Measurements from ENCODE around the gene HS3ST1.
A peak's percentile ranks its signal among the peaks of the same experiment; 100 is the strongest.

Gene HS3ST1

DNA sequence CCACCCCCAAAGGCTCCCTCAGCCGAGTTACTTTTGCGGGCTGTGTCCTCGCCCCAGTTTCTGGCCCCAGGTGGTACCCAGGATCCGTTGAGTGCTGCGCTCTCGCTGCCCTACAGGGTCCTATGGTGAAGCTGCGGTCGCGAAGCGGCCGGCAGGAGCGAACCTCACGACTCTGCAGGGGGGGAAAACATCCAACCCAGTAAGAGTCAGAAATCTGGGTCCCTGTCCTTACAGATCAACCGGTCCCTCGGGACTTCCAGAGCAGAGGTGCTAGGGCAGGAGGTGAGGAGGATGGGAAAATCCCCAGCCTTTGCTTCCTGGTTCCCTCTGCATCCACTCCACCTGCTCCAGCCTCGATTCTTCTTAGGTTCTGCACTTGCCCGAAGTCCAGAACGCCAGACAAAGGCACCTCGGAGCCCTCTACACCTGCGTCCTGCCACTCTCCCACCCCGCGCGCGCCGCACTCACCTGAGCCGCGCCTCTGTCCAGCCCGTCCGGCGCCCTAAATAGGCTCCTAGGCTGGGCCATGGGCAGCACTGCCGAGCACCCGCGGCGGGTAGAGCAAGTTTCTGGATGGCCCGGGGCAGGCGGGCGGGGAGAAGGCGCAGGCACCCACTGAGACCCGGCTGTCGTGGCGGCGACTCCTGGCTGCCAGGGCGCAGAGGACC lies at the start of gene HS3ST1:
HS3ST1 (minus strand) TSS at position 664 of the 668 bp plus-strand sequence. CDS start 28,889 bp downstream, outside the sequence.
- Mint-ChIP-seq H3K27me3 (peaks cover 47% of the 10 kb centered on the region), H3K4me3 (peak within 1 kb of the TSS; percentile 75 to 80), H3K9me3 (no peaks in the 10 kb centered on the region), H3K4me1 (peaks cover 20% of the 10 kb centered on the region), H3K27ac (no peak within 1 kb of the TSS)
- ATAC-seq (peak; percentile 59), DNase-seq (peak in 1 of 2 donors; percentile 15)

DNA sequence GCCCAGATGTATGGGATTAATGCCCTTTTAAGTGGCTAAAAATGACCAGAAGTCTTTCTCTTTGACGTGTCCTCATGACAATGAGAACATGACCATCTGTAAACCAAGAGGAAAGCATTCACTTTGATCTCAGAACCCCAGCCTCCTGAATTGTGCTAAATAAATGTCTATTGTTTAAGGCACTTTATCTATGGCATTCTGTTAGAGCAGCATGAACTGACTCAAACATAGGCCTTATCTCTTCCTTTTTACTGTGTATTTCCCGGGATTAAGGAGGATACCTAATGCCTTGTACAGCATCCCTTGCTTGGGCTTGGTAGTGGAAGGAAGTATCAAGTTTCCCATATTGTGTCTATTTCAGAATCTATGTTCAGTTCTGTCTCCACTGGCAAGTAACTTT lies 47.2 kb upstream of the HS3ST1 start:
- Mint-ChIP-seq H3K27me3 (no peaks in the 10 kb centered on the region), H3K9me3 (peaks cover 5 to 18% of the 10 kb centered on the region in 2 donors), H3K4me1 (peaks cover 20% of the 10 kb centered on the region), H3K27ac (peak overlapping the region in 1 of 2 donors; percentile 81), H3K4me3 (no peak overlapping the region)
- ATAC-seq (no peak), DNase-seq (no peak)

DNA sequence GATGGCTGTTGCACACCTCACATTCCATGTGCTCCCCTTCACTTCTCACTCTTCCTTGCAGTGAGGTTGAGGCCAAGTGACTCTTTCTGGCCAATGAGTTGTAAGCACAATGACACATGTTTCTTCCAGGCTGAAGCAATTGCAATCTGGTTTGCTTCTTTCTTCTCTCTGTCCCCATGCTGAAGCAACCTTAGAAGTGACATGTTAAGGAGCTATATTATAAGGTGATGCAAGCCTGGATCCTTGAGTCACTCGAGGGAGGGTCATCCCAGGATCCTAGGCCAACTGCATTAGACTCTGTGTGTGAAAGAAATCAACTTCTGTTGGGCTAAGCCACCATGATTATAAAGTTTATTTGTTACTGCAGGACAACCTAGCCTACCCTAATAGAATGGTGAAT lies 45.5 kb upstream of the HS3ST1 start:
- DNase-seq = no peak
- no peaks in the 10 kb centered on the region for H3K27me3 Mint-ChIP-seq
- H3K4me1 Mint-ChIP-seq = peaks cover 33% of the 10 kb centered on the region
- ATAC-seq = no peak
- no peak overlapping the region for H3K27ac Mint-ChIP-seq
- H3K4me3 Mint-ChIP-seq = no peak overlapping the region
- peaks cover 5 to 14% of the 10 kb centered on the region in 2 donors for H3K9me3 Mint-ChIP-seq

DNA sequence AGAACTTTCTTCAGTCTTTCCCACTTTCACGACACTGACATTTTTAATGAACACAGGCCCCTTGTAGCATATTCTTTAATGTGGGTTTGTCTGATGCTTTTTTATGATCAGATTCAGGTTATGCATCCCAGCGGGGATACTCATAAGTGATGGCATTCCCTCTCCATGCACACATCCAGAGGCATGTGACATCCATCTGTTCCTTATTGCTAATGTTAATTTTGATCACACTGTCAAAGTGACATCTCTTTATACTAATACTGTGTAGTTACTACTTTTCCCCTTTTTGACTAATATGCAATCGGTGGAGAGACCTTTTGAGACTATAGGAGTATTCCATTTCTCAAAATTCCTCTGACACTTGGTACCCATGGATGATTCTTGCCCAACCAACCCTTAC lies 43.8 kb upstream of the HS3ST1 start:
- H3K27ac Mint-ChIP-seq = peak overlapping the region in 1 of 2 donors; percentile 22
- H3K4me1 Mint-ChIP-seq = peaks cover 48% of the 10 kb centered on the region
- ATAC-seq (no peak), DNase-seq (no peak)
- no peaks in the 10 kb centered on the region for H3K27me3 Mint-ChIP-seq
- peak overlapping the region; percentile 14 to 40 for H3K4me3 Mint-ChIP-seq
- peaks cover 5 to 13% of the 10 kb centered on the region in 2 donors for H3K9me3 Mint-ChIP-seq

DNA sequence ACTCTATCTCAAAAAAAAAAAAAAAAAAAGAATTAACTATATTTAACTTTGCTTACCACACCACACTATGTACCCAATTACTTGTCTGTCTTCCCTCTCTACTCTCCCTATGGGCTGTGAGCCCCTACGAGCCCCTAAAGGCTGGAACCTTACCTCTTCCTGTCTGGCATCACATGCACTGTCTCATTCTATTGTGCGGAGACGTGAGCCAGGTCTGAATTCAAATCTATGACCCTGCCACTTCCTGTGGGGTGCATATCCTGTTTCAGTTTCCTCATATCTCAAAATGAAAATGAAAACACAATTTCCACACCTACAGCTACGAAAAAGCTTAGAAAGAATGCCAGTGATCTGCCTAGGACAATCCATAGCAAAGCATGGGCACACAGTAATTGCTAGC lies 42.9 kb upstream of the HS3ST1 start:
- peaks cover 52% of the 10 kb centered on the region for H3K4me1 Mint-ChIP-seq

DNA sequence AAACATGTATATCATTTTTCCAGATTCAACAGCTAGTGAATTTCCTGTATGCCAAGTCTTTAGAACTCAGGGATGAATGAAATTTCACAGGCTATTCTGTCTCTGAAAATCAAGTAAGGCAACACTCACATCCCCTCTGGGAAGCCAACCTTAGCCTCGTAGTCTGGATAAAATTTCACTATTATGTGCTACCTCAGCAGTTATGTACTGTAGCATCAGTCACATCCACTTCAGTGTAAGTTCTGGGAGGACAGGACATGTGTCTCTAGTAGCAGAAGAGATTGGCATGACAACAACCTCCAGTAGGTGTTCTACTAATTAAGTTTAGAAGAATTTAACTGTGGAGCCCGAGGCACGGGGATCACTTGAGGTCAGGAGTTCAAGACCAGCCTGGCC lies 42.4 kb upstream of the HS3ST1 start:
- Mint-ChIP-seq H3K27me3 (no peaks in the 10 kb centered on the region), H3K4me3 (no peak overlapping the region), H3K4me1 (peaks cover 52% of the 10 kb centered on the region), H3K9me3 (peaks cover 5 to 13% of the 10 kb centered on the region in 2 donors), H3K27ac (no peak overlapping the region)
- DNase-seq (no peak), ATAC-seq (no peak)

More for the DNA sequence above, 42.9 kb upstream of the HS3ST1 start:
- H3K27ac Mint-ChIP-seq = peak overlapping the region; percentile 43 to 92
- H3K4me3 Mint-ChIP-seq = peak overlapping the region; percentile 64 to 85
- peak; percentile 42 to 56 for DNase-seq
- H3K9me3 Mint-ChIP-seq = peaks cover 5 to 13% of the 10 kb centered on the region in 2 donors
- peak; percentile 99 for ATAC-seq
- H3K27me3 Mint-ChIP-seq = no peaks in the 10 kb centered on the region

DNA sequence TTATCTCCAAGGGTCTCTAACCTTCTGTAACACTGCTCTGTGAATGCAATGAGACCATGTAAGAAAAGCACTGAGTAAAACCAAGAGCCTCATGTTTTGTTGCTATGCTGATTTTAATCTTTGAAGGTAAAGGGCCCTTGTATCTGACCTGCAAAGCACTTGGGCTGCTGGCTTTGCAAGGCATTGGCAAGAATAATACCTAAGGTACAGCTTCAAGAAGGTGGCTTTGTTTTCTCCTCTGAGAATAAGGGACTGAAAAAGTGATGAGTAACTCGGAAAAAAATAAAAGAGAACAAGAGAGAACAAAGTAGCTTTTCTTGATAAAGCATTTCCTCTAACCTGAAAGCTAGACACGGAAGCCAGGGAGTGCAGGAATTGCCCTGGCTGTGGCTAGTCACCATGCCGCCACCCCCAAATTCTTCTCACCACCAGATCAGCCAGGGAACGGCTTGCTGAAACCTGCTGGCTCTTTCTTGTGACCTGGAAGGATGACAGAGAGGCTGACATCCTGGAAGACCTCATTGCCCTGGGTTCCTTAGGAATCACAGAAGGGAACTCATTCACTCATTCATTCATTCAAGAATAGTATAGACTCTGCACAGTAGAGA lies 41.8 kb upstream of the HS3ST1 start:
- peak overlapping the region in 1 of 2 donors; percentile 40 for H3K27ac Mint-ChIP-seq
- H3K4me3 Mint-ChIP-seq = peak overlapping the region; percentile 35 to 54
- no peaks in the 10 kb centered on the region for H3K27me3 Mint-ChIP-seq
- H3K9me3 Mint-ChIP-seq = peaks cover 3 to 13% of the 10 kb centered on the region in 2 donors
- peak; percentile 25 for ATAC-seq
- DNase-seq = no peak
- peaks cover 52% of the 10 kb centered on the region for H3K4me1 Mint-ChIP-seq

DNA sequence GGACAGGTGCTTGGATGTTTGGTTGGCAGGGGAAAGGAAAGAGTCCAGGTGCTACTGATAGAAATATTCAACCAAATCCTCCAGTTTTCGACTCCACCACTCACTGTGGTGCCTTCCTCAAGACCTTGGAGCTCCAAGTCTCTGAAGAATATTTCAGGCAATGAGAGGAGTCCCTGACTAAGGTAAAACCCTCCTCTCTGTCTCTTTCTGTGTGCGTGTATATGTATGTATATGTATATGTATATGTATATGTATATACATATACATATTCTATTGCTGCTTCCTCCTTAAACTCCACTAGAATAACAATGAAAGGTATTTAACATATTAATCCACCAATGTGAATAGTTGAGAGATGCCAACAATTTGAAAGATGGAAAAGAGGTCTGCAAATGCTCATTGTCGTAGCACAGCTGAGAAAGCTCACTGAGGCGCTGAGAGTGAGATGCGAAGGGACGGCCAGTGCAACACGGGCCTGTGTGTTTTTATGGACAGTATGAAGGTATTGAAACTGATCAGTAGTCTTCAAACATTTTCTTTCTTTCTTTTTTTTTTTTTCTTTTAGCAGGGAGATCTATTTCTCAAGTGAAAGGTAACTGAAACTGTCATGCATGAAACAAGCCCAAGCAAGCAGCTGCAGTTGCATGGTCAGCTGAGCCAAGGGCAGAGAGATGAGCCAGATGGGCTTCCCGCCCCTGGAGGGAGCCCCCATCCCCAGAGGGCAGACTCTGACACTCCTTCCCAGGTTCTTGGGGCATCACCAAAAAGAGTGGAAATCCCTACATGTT lies 41.1 kb upstream of the HS3ST1 start:
- Mint-ChIP-seq H3K9me3 (peaks cover 0 to 9% of the 10 kb centered on the region in 2 donors), H3K27ac (no peak overlapping the region), H3K27me3 (no peaks in the 10 kb centered on the region), H3K4me3 (no peak overlapping the region), H3K4me1 (peaks cover 52% of the 10 kb centered on the region)
- DNase-seq = no peak
- no peak for ATAC-seq

DNA sequence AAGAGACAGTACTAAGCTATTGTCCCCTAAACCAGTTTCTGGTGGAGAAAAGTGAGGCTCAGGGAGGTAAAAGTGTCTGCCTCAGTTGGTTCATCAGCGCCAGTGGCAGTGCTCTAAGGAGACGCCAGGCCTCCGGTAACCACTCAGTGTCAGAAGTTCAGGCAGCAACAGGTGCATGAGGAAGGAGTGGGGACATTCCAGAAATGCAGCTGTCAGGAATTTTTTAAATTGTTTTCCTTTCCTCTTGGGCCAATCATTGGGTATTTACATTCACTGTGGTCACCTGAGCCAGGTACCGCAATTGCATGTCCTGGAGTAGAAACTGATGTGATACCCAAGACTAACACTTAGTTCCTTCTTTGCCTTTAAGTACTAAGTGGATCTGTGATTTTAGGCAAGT lies 40.2 kb upstream of the HS3ST1 start:
- H3K4me3 Mint-ChIP-seq = no peak overlapping the region
- H3K9me3 Mint-ChIP-seq = peaks cover 0 to 9% of the 10 kb centered on the region in 2 donors
- DNase-seq (no peak), ATAC-seq (no peak)
- no peaks in the 10 kb centered on the region for H3K27me3 Mint-ChIP-seq
- H3K4me1 Mint-ChIP-seq = peaks cover 52% of the 10 kb centered on the region
- no peak overlapping the region for H3K27ac Mint-ChIP-seq

DNA sequence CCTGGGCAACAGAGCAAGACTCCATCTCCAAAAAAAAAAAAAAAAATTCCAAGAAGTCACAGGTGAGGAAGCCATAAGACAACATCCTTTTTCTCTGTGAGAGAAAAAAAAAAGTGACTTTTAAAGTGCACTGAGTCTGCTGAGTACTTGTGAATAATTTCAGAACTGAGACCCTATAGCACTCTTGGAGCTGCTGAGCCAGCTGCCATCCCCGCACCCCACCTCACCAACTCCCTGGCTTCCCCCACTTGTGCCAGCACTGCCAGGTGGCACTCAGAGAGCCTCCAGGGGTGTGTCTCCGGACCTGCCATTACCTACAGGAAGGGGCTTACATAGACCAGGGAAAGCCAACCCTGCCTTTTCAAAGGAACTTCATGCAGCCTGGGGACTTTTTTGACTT lies 39.2 kb upstream of the HS3ST1 start:
- Mint-ChIP-seq H3K4me3 (no peak overlapping the region), H3K9me3 (peaks cover 0 to 9% of the 10 kb centered on the region in 2 donors), H3K27ac (peak overlapping the region in 1 of 2 donors; percentile 37), H3K4me1 (peaks cover 50% of the 10 kb centered on the region), H3K27me3 (no peaks in the 10 kb centered on the region)
- ATAC-seq (no peak), DNase-seq (no peak)

DNA sequence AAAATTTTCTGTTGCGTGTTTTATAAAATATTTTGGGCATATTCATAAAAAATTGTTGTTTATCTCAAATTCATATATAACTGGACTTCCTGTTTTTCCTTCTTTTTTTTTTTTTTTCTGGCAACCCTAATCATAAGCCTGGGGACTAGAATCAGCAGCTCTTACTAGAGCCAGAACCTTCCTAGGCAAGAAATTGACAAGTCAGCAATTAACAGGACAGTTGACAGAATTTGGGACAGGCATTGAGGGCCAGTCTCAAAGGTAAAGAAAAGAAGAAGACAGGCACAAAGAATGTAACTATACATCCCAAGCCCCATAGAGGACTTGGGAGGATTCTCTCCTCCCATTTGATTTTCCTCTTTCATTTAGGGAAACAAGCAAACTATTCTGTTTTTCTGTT lies 35.0 kb upstream of the HS3ST1 start:
- H3K4me1 Mint-ChIP-seq = peaks cover 16% of the 10 kb centered on the region
- no peaks in the 10 kb centered on the region for H3K27me3 Mint-ChIP-seq
- ATAC-seq (no peak), DNase-seq (no peak)
- no peak overlapping the region for H3K4me3 Mint-ChIP-seq
- peaks cover 14 to 16% of the 10 kb centered on the region in 2 donors for H3K9me3 Mint-ChIP-seq
- no peak overlapping the region for H3K27ac Mint-ChIP-seq

DNA sequence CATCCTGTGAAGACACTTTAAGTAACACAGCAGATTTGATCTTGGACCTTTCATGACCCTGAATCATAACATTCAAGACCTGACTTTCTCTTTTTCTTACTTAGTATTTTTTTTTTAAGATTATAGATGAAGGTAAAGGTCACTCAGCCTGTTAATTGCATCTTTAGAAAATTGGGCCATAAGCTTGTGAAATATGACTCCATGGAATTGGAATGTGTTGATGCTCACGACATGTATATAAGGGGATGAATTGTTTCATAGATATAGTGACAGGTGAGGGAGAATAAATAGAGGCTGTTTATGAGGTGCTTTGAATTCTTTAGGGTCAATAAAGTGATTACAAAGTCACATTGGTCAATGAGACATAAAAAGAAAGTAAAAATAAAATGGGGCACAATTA lies 27.7 kb upstream of the HS3ST1 start:
- ATAC-seq (no peak), DNase-seq (no peak)
- Mint-ChIP-seq H3K4me3 (no peak overlapping the region), H3K9me3 (peaks cover 22 to 26% of the 10 kb centered on the region in 2 donors), H3K27ac (no peak overlapping the region), H3K27me3 (no peaks in the 10 kb centered on the region), H3K4me1 (no peaks in the 10 kb centered on the region)

DNA sequence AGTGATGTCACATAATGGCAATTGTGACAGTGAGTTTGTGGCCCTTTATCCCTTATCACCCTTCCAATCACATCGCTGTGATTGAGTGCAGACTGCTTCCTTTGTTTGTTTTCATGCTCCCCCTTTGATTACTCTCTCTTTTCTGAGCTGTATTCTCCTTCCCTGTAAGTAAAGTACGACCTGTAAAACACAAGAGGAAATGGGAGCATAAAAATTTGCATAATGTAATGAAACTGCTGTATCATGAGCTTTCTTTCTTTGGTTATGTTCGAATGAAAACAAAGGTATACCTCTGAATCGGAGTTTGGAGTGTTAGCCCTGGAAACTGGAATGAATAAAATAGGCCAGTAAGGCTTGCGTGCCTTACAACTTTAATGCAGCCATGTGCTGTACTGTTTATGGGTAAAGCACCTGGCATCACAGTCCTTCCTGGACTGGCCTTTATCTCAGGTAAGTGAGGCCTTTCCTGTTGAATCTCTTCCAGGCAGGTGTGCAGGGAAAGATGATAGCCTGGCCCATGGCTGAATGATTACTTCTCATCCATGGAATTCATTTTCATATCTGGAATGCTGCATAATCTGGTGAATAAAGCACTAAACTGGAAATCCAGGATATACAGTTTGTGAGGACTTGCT lies 26.6 kb upstream of the HS3ST1 start:
- Mint-ChIP-seq H3K27ac (no peak overlapping the region), H3K4me1 (no peaks in the 10 kb centered on the region), H3K9me3 (peaks cover 14 to 21% of the 10 kb centered on the region in 2 donors), H3K4me3 (no peak overlapping the region), H3K27me3 (peaks cover 9% of the 10 kb centered on the region)
- DNase-seq = no peak
- ATAC-seq = no peak

DNA sequence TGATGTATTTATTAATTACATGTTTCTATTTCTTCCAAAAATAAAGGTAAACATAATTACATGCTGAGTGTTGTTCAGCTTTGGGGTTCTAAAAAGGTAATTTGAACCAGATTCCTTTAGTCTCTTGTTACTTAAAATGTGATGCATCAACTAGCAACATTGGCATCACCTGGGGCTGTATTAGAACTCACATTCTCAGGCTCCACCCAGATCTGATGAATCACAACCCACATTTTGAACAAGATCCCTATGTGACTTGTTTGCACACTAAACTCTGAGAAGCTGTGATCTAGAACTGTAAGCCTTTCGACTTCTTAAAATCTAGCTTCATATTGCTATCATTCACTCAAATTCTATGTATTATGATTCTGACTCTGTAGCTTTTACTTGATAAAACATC lies 23.0 kb upstream of the HS3ST1 start:
- Mint-ChIP-seq H3K4me1 (no peaks in the 10 kb centered on the region), H3K4me3 (no peak overlapping the region), H3K27ac (no peak overlapping the region), H3K9me3 (peaks cover 0 to 3% of the 10 kb centered on the region in 2 donors), H3K27me3 (peaks cover 9% of the 10 kb centered on the region)
- DNase-seq (no peak), ATAC-seq (no peak)

DNA sequence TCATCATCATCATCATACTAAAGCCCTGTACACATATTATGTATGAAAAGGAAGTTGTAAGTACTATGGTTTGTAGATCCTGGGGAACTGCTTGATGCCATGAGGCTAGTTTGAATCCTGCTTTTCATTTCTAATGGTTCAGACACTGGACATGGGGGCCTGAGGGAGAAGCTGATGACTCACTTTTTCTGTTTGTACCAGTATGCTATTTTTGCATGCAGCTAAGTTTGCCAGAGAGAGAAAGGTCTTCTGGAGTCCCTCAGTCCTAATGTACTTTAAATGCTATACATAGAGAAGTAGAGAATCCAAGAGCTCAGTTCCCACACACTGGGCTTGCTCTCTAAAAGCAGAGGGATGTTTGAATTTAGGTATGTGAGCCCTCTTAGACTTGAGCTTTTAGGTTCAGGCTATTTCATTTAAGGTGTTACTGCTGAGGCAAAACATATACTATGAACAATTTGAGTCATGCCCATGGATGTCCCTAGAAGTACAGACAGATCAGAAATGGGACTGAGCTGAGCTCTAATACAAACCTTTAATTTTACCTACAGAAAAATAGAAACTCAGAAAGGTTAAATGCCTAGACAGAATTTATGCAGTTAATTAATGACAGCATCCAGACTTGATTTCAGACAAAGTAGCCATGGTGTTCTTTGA lies 17.6 kb upstream of the HS3ST1 start:
- no peak for DNase-seq
- no peak for ATAC-seq
- peaks cover 0 to 6% of the 10 kb centered on the region in 2 donors for H3K9me3 Mint-ChIP-seq
- no peaks in the 10 kb centered on the region for H3K4me1 Mint-ChIP-seq
- no peak overlapping the region for H3K4me3 Mint-ChIP-seq
- no peak overlapping the region for H3K27ac Mint-ChIP-seq
- H3K27me3 Mint-ChIP-seq = peaks cover 9% of the 10 kb centered on the region
